Neural cell (in vitro differentiated cells): ENCODE measurements around the gene DNAH3.
"Not testable (repeated sequence)": the region's sequence is repeated elsewhere in the genome, so short reads cannot be mapped to it uniquely, and the experiment has no call there.

Experiments
- EP300 ChIP-seq: fragments of 450-650 bp; conservative IDR thresholded peaks from 2 replicates; pipeline ENCODE4 v1.6.1; 2014; ENCODE audit warnings: antibody characterized with exemption, mild to moderate bottlenecking, moderate library complexity; ENCODE audit not compliant: poor library complexity, severe bottlenecking
- EZH2 ChIP-seq: fragments of 200-600, 300-800 bp; shearing (Covaris generic), sonication (generic); IDR thresholded peaks from 2 replicates; pipeline ENCODE4 v1.6.1; 2014; ENCODE audit warnings: antibody characterized with exemption, low read length, borderline replicate concordance, mild to moderate bottlenecking; ENCODE audit not compliant: insufficient read depth, poor library complexity, severe bottlenecking
- MXI1 ChIP-seq: fragments of 450-650 bp; conservative IDR thresholded peaks from 2 replicates; pipeline ENCODE4 v1.6.1; 2014; ENCODE audit warnings: antibody characterized with exemption, mild to moderate bottlenecking; ENCODE audit not compliant: poor library complexity, severe bottlenecking
- POLR2AphosphoS5 ChIP-seq: IDR thresholded peaks from 2 replicates; pipeline ENCODE4 v1.6.1; 2012
- RAD21 ChIP-seq: fragments of 450-650 bp; conservative IDR thresholded peaks from 2 replicates; pipeline ENCODE4 v1.6.1; 2014; ENCODE audit warnings: antibody characterized with exemption, mild to moderate bottlenecking, moderate library complexity
- REST ChIP-seq: IDR thresholded peaks from 2 replicates; pipeline ENCODE4 v1.6.1; 2012; ENCODE audit warnings: borderline replicate concordance
- SMC3 ChIP-seq: fragments of 450-650 bp; conservative IDR thresholded peaks from 2 replicates; pipeline ENCODE4 v1.6.1; 2014; ENCODE audit warnings: antibody characterized with exemption, mild to moderate bottlenecking, moderate library complexity; ENCODE audit not compliant: poor library complexity
- TF ChIP-seq, protein P1 (sequence below): fragments of 450-650 bp; IDR thresholded peaks from 2 replicates; pipeline ENCODE4 v1.5.1; 2014; ENCODE audit warnings: antibody characterized with exemption, mild to moderate bottlenecking, moderate library complexity; ENCODE audit not compliant: poor library complexity, severe bottlenecking

DNA sequence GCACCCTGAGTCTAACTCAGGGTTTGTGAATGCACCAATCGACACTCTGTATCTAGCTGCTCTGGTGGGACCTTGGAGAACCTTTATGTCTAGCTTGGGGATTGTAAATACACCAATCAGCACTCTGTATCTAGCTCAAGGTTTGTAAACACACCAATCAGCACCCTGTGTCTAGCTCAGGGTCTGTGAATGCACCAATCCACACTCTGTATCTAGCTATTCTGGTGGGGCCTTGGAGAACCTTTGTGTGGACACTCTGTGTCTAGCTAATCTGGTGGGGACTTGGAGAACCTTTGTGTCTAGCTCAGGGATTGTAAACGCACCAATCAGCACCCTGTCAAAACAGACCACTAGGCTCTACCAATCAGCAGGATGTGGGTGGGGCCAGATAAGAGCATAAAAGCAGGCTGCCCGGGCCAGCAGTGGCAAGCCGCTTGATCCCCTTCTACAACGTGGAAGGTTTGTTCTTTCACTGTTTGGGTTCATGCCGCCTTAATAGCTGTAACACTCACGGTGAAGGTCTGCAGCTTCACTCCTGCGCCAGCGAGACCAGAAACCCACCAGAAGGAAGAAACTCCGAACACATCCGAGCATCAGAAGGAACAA is 2.6 kb upstream of the DNAH3 start:
- TF ChIP-seq, protein P1, sequence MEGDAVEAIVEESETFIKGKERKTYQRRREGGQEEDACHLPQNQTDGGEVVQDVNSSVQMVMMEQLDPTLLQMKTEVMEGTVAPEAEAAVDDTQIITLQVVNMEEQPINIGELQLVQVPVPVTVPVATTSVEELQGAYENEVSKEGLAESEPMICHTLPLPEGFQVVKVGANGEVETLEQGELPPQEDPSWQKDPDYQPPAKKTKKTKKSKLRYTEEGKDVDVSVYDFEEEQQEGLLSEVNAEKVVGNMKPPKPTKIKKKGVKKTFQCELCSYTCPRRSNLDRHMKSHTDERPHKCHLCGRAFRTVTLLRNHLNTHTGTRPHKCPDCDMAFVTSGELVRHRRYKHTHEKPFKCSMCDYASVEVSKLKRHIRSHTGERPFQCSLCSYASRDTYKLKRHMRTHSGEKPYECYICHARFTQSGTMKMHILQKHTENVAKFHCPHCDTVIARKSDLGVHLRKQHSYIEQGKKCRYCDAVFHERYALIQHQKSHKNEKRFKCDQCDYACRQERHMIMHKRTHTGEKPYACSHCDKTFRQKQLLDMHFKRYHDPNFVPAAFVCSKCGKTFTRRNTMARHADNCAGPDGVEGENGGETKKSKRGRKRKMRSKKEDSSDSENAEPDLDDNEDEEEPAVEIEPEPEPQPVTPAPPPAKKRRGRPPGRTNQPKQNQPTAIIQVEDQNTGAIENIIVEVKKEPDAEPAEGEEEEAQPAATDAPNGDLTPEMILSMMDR, result not testable (repeated sequence)
- not testable (repeated sequence) for TF ChIP-seq MXI1, EZH2, REST, EP300, RAD21, POLR2AphosphoS5, SMC3
